Retinal pigment epithelial cell (primary cell): ENCODE measurements around the gene RIPOR2.
"Not testable (repeated sequence)": the region's sequence is repeated elsewhere in the genome, so short reads cannot be mapped to it uniquely, and the experiment has no call there.

Source experiments
- DNase-seq: peaks from one replicate; pipeline ENCODE4 v3.0.0-alpha.2; 2010; ENCODE audit warnings: low read depth
- H3K4me3 ChIP-seq: 2 replicates; pipeline ENCODE4 v1.5.1; 2011; ENCODE audit warnings: mild to moderate bottlenecking, low read length, control low read depth, moderate library complexity
- TF ChIP-seq, protein P1 (sequence below): conservative IDR thresholded peaks from 2 replicates; pipeline ENCODE4 v1.5.1; 2011; ENCODE audit warnings: low read depth, low read length, control low read depth, inconsistent platforms

The RIPOR2 gene

DNA sequence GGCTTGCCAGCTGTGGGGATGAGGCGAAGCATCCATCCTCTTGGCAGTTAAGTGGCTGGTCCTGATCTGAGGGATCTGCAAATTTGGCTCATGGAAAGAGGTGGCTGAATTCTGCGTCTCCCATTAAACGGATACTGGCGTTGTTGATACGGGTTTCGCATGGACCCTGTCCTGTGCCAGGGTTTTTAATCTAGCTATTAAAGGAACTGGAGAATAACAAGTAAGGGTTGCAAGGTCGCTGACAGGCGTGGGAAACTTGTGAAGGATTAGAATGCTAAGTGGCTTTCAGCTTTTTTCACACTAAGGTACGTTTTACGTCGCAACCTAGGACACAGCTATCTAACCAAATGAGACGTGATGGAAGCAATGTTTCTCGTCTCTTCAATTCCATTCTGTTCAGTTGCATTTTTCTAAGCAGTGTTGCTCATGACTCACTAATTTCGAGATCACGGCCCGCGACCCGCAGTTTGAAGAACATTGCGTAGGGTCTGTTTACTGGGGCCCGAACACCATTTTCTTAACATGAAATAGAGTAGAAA is 160.2 kb downstream of the RIPOR2 start:
- peak overlapping the region; percentile 100 for H3K4me3 ChIP-seq
- peak; percentile 40 for DNase-seq
- TF ChIP-seq, protein P1, sequence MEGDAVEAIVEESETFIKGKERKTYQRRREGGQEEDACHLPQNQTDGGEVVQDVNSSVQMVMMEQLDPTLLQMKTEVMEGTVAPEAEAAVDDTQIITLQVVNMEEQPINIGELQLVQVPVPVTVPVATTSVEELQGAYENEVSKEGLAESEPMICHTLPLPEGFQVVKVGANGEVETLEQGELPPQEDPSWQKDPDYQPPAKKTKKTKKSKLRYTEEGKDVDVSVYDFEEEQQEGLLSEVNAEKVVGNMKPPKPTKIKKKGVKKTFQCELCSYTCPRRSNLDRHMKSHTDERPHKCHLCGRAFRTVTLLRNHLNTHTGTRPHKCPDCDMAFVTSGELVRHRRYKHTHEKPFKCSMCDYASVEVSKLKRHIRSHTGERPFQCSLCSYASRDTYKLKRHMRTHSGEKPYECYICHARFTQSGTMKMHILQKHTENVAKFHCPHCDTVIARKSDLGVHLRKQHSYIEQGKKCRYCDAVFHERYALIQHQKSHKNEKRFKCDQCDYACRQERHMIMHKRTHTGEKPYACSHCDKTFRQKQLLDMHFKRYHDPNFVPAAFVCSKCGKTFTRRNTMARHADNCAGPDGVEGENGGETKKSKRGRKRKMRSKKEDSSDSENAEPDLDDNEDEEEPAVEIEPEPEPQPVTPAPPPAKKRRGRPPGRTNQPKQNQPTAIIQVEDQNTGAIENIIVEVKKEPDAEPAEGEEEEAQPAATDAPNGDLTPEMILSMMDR = no peak

DNA sequence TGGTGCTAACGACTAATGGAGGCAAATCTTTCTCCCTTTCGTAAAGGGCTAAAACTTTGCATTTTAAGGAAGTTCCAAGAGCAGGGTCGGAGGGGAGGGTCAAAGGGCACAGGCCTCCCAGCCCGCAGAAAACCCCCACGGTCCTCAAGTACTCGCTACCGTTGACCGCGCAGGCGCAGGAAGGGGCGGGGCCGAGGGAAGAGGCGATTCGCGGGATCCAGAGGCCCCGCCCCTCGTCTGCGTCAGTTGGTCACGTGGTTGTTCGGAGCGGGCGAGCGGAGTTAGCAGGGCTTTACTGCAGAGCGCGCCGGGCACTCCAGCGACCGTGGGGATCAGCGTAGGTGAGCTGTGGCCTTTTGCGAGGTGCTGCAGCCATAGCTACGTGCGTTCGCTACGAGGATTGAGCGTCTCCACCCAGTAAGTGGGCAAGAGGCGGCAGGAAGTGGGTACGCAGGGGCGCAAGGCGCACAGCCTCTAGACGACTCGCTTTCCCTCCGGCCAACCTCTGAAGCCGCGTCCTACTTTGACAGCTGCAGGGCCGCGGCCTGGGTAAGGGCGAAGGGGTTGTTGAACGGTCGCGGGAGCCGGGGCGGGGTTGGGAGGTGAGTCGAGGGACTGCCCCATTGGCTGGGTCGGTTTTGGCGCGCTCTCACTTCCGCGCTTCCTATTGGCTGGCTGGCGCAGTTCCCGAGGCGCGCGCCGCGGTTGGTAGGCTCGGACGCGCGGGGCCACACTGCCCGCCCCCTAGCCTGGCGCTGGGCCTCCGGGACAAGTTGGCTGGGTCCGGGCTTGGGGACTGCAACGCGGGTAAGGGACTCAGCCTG is 160.9 kb downstream of the RIPOR2 start, which contains the start of gene GMNN:
Gene GMNN (plus strand): TSS at position 242 of the 824 bp plus-strand sequence. CDS start 2,310 bp downstream, outside the sequence.
- H3K4me3 ChIP-seq = peak within 1 kb of the TSS; percentile 100
- DNase-seq = peak; percentile 68
- TF ChIP-seq, protein P1 = no peak

- TF ChIP-seq, protein P1 = no peak
- no peak overlapping the region for H3K4me3 ChIP-seq
- DNase-seq = no peak
These were observed 167.4 kb downstream of the RIPOR2 start for GRCh38 chr6:24768361-24768760.

GRCh38 chr6:24766680-24767462 is 168.9 kb downstream of the RIPOR2 start:
- TF ChIP-seq, protein P1 = peak; percentile 40
- no peak overlapping the region for H3K4me3 ChIP-seq
- no peak for DNase-seq

DNA sequence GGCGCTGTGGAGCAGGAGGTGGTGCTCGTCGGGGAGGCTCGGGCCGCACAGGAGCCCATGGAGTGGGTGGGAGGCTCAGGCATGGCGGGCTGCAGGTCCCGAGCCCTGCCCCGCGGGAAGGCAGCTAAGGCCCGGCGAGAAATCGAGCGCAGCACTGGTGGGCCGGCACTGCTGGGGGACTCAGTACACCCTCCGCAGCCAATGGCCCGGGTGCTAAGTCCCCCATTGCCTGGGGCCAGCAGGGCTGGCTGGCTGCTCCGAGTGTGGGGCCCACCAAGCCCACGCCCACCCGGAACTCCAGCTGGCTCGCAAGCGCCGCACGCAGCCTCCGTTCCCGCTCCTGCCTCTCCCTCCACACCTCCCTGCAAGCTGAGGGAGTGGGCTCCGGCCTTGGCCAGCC is 169.8 kb downstream of the RIPOR2 start:
- DNase-seq, H3K4me3 ChIP-seq: not testable (repeated sequence)

DNA sequence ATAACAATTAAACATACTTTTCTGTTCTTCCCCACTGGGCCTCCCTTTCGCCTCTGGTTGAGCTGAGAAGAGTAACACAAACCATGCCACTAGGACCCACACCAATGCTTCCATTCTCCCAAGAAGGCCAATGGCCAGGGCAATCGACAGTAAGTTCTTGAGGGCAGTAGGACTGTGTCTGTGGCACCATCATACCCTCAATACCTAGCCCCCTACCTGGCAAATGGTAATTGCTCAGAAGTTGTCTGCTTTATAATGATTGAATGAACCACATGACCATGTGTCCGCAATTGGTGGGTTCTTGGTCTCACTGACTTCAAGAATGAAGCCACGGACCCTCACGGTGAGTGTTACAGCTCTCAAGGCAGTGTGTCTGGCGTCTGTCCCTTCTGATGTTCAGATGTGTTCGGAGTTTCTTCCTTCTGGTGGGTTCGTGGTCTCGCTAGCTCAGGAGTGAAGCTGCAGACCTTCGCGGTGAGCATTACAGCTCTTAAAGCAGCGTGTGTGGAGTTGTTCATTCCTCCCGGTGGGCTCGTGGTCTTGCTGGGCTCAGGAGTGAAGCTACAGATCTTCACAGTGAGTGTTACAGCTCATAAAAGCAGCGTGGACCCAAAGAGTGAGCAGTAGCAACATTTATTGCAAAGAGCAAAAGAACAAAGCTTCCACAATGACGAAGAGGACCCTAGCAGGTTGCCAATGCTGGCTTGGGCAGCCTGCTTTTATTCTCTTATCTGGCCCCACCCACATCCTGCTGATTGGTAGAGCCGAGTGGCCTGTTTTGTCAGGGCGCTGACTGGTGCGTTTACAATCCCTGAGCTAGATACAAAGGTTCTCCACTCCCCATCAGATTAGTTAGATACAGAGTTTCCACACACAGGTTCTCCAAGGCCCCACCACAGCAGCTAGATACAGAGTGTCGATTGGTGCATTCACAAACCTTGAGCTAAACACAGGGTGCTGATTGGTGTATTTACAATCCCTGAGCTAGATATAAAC is 170.6 kb downstream of the RIPOR2 start:
- H3K4me3 ChIP-seq, DNase-seq: not testable (repeated sequence)

DNA sequence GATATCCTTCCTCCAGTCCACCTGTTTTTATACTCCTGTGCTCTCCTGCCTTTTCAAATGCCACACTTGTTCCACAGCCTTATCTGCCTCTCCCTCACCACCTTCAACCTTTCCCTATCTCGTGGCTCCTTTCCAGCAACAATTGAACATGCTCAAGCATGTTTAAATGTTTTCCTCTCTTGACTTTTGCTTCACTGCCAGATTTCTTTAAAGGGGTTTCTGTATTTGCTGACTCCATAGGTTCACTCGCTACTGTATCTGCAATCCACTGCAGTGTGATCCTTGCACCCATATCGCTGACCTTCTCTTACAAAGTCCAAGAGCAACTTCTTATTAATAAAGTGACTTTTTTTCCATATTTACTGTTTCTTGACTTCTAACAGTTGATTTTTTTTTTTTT is 172.2 kb downstream of the RIPOR2 start:
- TF ChIP-seq, protein P1 = no peak
- DNase-seq = no peak
- no peak overlapping the region for H3K4me3 ChIP-seq
